GM19025 (cell line): ENCODE data around the gene TMEM50B.
"Not testable (repeated sequence)": the region's sequence is repeated elsewhere in the genome, so short reads cannot be mapped to it uniquely, and the experiment has no call there.

Experiments
- ATAC-seq: cut with Tn5 transposase; IDR thresholded peaks from one replicate; pipeline ENCODE4 v1.9.1; 2021; ENCODE audit warnings: mild to moderate bottlenecking, low read depth, moderate library complexity; ENCODE audit not compliant: unreplicated experiment

Gene TMEM50B

DNA sequence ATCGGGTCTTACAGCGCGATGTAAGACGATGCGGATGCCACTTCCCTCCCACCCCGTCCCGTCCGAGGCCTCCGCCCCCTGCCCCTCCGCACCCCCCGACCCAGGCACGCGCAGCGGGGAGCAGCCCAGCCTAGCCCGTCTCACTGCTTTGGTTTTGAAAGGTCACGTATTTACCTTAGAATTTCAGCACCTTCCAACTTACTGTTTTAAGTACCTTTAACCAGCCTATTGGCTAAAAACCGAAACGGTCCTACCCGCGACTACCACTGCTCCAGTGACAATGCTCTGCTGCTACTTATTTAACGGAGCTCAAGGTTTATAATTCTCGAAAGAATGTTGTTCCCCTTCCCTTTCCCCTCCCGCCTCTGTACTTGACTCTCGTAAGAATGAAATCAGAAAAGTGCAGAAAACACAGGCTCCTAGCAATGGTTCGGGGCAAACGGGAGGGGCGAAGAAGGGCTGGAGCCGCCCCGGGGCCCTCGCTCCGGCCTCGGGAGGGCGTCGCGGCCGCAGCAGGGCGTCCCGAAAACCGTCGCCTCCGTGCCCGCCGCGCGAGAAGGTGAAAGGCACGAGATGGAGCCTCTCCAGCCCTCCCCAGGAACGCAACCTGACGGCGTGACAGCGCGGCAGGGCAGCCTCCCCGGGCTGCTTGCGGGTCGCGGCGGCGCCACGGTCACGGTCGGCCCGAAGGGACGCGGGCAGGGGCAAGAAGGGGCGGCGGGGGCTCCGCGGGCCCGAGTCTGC is 667 bp downstream of the TMEM50B start:
- ATAC-seq: peak; percentile 11

DNA sequence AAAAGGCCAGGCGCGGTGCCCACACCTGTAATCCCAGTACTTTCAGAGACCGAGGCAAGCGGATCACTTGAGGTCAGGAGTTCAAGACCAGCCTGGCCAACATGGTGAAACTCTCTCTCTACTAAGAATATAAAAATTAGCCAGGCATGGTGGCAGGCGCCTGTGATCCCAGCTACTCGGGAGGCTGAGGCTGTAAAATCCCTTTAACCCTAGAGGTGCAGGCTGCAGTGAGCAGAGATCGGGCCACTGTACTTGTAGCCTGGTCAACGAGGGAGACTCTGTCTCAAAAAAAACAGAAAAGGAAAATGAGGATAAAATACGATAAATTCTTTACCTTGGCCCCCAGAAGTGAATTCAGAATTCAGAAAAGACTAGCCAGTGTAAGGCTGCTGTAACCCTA is 1.6 kb downstream of the TMEM50B start:
- ATAC-seq: no peak

GRCh38 chr21:33477066-33477465 is 2.7 kb downstream of the TMEM50B start:
- ATAC-seq: no peak

GRCh38 chr21:33473344-33473743 is 6.4 kb downstream of the TMEM50B start:
- no peak for ATAC-seq

DNA sequence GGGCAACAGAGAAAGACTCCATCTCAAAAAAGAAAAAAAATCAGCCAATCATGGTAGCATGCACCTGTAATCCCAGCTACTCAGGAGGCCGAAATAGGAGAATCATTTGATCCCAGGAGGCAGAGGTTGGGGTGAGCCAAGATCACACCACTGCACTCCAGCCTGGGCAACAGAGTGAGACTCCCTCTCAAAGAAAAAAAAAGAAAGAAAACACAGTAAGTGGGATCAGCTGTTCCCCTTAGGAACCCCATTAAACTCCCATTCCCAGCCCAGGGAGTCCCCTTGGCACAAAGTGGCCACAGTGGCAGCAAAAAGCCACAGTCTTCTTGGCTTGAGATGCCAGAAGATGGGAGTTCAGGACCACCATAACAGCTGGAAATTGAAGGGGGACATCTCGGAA is 9.1 kb downstream of the TMEM50B start:
- no peak for ATAC-seq

DNA sequence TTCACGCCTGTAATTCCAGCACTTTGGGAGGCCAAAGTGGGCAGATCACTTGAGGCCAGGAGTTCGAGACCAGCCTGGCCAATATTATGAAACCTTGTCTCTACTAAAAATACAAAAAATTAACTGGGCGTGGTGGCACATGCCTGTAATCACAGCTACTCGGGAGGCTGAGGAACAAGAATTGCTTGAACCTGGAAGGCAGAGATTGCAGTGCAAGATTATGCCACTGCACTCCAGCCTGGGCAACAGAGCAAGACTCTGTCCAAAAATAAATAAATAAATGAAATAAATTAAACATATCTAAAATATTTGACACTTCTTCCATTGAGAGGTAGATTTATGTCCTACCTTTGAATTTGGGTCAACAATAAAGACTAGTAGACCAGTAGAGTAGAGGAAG is 10.6 kb downstream of the TMEM50B start:
- not testable (repeated sequence) for ATAC-seq

DNA sequence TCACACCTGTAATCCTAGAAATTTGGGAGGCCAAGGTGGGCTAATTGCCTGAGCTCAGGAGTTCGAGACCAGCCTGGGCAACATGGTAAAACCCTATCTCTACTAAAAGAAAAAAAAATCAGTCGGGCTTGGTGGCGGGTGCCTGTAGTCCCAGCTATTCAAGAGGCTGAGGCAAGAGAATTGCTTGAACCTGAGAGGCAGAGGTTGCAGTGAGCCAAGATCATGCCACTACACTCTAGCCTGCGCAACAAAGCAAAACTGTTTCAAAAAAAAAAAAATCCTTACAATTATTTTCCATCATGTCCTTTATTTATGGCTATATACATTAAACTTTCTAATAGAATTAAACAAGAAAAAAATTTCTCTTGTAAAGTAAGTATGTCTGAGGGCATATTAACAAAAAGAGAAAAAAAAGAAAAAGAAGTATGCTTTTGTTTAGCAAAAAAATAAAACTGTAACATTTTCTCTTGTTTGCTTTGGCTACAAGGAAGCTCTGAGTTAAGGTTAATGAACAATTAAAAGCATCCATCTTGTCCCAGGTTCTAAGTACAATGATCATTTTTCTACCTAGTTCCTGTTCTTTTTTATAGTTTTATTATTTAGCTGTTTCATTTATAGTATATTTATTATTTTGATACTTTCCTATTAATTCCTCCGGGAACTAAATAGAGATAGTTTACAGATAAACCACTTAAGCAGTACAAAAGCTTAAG is 18.1 kb downstream of the TMEM50B start:
- no peak for ATAC-seq

DNA sequence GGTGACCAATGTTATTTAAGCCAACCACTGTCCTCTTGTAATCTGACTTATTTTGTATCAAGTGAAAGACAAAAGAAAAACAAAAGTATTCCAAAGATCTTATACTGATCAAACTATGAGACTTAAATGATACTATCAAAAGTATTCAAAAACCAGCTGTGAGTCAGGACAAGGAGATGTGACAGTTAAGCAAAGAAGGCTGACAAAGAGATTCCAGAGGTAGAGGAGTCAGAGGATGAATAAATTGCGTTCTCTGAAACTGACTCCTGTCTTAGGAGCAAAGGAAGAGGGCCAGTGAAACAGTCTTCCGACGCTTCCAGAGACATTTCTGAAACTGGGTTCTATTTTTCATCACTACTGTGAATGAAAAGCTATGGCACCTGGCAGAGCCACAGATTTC is 20.9 kb downstream of the TMEM50B start:
- ATAC-seq: no peak

- no peak for ATAC-seq
Measured at GRCh38 chr21:33455686-33456446, 23.9 kb downstream of the TMEM50B start.

- no peak for ATAC-seq
Measured at GRCh38 chr21:33452362-33452761, 27.4 kb downstream of the TMEM50B start.

DNA sequence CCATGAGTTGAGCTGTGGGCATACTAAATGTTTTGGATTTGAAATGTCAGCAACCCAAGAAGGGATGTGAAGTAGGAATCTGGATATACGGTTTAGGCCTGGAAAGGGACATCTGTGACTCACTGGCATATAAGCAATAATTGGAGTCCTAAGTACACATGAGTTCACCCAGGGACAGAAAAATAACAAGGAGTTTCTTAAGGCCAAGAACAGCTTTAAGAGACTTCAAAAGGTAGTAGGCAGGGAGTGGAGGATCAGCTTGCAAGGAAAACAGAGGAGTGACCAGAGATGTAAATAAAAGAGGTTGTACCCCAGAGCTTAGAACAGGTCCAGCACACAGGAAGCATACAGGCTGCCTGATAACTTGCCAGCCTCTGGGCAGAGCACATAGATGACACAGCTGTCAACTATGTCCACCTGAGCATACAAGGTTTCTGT is 28.1 kb downstream of the TMEM50B start:
- ATAC-seq: no peak

- no peak for ATAC-seq
Measured at GRCh38 chr21:33449616-33450015, 30.2 kb downstream of the TMEM50B start.

DNA sequence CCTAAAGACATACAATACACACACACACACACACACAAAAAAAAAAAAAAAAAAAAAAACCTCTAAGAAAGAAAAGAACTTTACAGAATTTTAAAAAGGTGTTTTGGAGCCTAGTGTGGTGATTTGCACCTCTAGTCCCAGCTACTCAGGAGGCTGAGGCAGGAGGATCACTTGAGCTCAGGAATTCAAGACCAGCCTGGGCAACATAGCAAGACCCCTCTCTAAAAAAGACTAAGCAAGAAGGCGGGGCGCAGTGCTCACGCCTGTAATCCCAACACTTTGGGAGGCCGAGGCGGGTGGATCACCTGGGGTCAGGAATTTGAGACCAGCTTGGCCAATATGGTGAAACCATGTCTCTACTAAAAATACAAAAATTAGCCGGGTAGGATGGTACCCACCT is 33.2 kb downstream of the TMEM50B start:
- not testable (repeated sequence) for ATAC-seq

- ATAC-seq: no peak
Measured at GRCh38 chr21:33444499-33444898, 35.3 kb downstream of the TMEM50B start.

GRCh38 chr21:33443194-33443593 is 36.6 kb downstream of the TMEM50B start:
- ATAC-seq: no peak

- ATAC-seq: peak; percentile 52
Measured at GRCh38 chr21:33441489-33442477, 38.0 kb downstream of the TMEM50B start.

GRCh38 chr21:33437140-33437539 is 42.6 kb downstream of the TMEM50B start:
- ATAC-seq: no peak

GRCh38 chr21:33434770-33435360 is 44.9 kb downstream of the TMEM50B start:
- peak; percentile 92 for ATAC-seq

GRCh38 chr21:33433425-33434114 is 46.2 kb downstream of the TMEM50B start:
- ATAC-seq: no peak
